ENCODE results near the gene ARHGEF17.

ARHGEF17 gene

DNA sequence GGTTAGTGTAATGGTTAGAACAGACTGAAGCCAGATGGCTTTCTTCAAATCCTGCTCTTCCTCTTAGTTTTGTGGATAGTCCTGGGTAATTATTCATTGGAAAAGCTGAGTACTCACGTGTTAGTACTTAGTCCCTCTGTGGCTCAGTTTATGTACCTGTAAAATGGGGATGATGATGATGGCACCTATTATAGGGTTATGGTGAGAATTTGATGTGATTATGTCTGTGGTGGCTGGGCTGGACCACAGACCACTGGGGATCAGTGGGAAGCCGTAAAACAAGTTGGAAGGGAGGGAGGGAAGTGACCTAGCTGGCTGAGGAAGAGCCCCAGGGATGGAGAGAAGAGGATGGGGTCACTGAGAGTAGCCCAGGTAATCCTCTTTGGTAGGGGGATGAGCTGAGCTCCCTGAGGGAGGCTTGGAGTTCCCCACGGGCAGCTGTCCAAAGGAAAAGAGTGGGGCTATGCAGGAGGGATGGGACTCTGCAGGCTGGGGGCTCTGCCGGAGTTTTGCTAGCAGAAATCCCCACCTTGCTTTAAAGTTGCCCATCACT is 19.8 kb downstream of the ARHGEF17 start:
- H3K27me3 Mint-ChIP-seq (ENCODE audit: low read depth), result no peaks in the 10 kb centered on the region

DNA sequence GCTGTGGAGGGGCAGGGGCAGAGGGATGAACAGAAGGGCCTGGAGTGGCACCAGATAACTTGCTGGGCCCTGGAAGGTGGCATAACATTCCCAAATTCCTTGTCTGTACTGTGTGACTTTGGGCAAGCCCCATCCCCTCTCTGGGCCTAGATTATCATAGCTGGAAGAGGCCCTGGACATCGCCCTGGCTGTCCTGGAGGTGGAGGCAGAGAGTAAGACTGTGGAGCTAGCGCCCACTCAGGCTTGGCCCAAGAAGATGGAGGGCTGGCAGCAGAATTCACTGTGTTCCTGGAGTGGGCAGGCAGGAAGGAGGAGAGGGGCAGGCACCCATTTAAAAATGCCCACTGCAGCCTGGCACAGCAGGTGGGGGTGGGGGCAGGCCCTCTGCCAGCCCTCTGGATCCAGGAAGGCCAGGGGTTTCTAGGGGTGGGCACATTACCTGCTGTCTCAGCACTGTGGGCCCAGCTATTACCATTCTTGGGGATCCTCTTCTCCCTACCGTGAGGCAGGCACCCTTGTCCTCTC is 22.6 kb downstream of the ARHGEF17 start:
- Mint-ChIP-seq H3K9me3 (no peaks in the 10 kb centered on the region), H3K27ac (peak overlapping the region; percentile 96 to 98 (median 96)), H3K36me3 (ENCODE audit: low read depth) (peaks cover 15% of the 10 kb centered on the region), H3K4me1 (peaks cover 95% of the 10 kb centered on the region), H3K4me3 (peak overlapping the region; percentile 33 to 58 (median 51)), H3K27me3 (ENCODE audit: low read depth) (no peaks in the 10 kb centered on the region)
- TF ChIP-seq, protein P1, sequence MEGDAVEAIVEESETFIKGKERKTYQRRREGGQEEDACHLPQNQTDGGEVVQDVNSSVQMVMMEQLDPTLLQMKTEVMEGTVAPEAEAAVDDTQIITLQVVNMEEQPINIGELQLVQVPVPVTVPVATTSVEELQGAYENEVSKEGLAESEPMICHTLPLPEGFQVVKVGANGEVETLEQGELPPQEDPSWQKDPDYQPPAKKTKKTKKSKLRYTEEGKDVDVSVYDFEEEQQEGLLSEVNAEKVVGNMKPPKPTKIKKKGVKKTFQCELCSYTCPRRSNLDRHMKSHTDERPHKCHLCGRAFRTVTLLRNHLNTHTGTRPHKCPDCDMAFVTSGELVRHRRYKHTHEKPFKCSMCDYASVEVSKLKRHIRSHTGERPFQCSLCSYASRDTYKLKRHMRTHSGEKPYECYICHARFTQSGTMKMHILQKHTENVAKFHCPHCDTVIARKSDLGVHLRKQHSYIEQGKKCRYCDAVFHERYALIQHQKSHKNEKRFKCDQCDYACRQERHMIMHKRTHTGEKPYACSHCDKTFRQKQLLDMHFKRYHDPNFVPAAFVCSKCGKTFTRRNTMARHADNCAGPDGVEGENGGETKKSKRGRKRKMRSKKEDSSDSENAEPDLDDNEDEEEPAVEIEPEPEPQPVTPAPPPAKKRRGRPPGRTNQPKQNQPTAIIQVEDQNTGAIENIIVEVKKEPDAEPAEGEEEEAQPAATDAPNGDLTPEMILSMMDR (IDR thresholded peaks at IDR 0.05; ENCODE audit: unreplicated experiment in 3 of 3), result peak; percentile 33 to 42 (median 38)

More for the DNA sequence above, 19.8 kb downstream of the ARHGEF17 start:
- TF ChIP-seq, protein P1 (IDR thresholded peaks at IDR 0.05; ENCODE audit: unreplicated experiment in 3 of 3), result no peak
- Mint-ChIP-seq H3K9me3 (no peaks in the 10 kb centered on the region), H3K27ac (peak overlapping the region; percentile 91 to 98 (median 96)), H3K4me3 (peak overlapping the region in 1 of 3 experiments; percentile 11), H3K4me1 (peaks cover 94% of the 10 kb centered on the region), H3K36me3 (ENCODE audit: low read depth) (peaks cover 22% of the 10 kb centered on the region)

DNA sequence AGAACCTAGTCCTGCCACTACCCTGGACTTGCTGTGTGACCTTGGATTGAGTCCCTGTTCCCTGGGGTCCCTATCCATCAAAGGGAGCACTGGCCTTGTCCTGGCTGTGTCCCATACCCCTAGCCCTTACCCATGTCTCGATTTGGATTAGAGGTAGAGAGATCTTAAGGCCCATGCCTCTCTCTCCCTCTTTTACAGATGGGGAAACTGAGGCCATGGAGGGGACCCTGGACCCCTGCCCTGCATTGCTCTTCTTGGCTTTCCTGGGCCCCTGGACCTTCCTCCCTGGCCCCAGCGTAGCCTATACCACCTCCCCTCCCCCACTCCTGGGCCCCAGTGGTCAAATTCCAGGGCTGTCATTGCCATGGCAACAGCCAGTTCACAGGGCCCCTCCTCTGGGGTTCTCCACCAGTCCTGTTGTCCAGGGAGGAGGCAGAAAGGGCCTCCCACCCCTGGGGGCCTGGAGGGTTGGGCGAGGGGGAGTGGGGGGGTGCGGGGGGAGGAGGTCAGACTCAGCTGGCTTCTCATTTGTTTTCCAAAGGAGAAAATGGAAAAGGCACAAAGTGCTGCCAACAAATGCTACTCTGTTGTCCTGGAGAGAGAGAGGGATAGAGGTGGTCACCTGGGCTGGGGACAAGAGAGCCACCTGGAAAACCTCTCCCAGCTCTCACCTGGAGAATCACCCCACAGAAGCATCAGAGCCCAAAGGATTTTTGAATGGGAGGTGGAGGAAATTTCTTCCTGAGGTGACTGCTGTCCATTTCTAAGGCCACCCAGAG is 23.3 kb downstream of the ARHGEF17 start:
- Mint-ChIP-seq H3K27me3 (ENCODE audit: low read depth) (no peaks in the 10 kb centered on the region), H3K36me3 (ENCODE audit: low read depth) (peaks cover 15% of the 10 kb centered on the region), H3K27ac (peak overlapping the region; percentile 96 to 98 (median 96)), H3K9me3 (no peaks in the 10 kb centered on the region), H3K4me1 (peaks cover 95% of the 10 kb centered on the region), H3K4me3 (peak overlapping the region in 1 of 3 experiments; percentile 68)
- TF ChIP-seq, protein P1 (IDR thresholded peaks at IDR 0.05; ENCODE audit: unreplicated experiment in 3 of 3), result no peak

DNA sequence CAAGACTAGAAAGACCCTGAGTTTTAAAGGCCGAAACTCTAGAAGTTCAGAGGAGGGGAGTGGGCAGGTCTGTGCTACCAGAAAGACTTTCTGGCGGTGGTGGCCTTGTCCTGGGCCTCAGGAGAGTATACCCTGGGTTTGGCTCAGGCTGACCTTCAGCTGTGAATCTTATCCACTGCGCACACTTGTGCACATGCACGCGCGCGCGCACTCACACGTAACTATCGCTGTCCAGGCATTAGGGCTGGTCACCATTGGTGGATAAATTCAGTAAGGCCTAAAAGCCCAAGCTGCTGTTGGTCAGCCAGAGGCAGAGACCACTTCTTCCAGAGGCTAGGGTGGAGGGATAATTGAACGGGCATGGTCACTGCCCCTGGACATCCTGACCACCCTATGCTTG is 25.1 kb downstream of the ARHGEF17 start:
- peak overlapping the region in 1 of 3 experiments; percentile 68 for H3K4me3 Mint-ChIP-seq
- H3K36me3 Mint-ChIP-seq (ENCODE audit: low read depth), result peaks cover 3% of the 10 kb centered on the region
- no peaks in the 10 kb centered on the region for H3K27me3 Mint-ChIP-seq (ENCODE audit: low read depth)
- no peaks in the 10 kb centered on the region for H3K9me3 Mint-ChIP-seq
- peaks cover 78% of the 10 kb centered on the region for H3K4me1 Mint-ChIP-seq
- H3K27ac Mint-ChIP-seq, result peak overlapping the region; percentile 96 to 98 (median 96)
- TF ChIP-seq, protein P1 (IDR thresholded peaks at IDR 0.05; ENCODE audit: unreplicated experiment in 3 of 3), result no peak

DNA sequence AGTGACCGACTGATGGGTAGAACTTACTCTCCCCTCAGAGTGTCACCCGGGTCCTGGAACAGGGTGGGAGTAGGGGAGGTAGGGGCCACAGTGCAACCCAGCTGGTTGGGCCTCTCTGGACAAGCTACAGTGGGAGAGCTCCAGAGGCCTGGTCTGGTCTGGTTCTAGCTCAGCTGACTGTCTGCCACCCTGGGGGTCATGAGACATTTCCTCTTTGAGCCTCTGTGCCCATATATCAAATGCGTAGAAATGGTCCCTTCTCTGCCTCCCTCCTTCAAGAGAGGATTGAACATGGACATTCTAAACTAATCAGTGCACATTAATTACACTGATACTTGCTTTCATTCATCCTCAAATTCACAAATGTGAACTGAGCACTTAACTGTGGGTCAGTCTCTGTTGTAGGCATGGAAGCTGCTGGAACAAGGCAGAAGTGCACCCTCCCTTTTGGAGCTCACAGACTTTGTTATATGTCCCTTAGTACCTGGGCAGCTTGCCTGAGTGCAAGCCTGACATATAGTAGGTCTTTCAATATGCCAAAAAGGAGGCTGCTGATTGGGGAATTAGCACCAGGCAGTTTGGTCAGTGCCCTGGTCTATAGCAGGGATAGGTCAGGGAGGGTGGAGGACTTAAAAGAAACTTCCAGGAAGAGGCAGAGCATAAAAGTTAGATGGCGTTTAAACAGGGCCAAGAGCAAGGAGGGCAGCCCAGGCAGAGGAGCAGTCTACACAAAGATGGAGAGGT is 25.7 kb downstream of the ARHGEF17 start:
- H3K4me1 Mint-ChIP-seq, result peaks cover 72% of the 10 kb centered on the region
- no peaks in the 10 kb centered on the region for H3K27me3 Mint-ChIP-seq (ENCODE audit: low read depth)
- H3K9me3 Mint-ChIP-seq, result no peaks in the 10 kb centered on the region
- peak overlapping the region; percentile 0 to 45 (median 9) for H3K4me3 Mint-ChIP-seq
- peak overlapping the region; percentile 96 to 98 (median 96) for H3K27ac Mint-ChIP-seq
- H3K36me3 Mint-ChIP-seq (ENCODE audit: low read depth), result peaks cover 3% of the 10 kb centered on the region
- TF ChIP-seq, protein P1 (IDR thresholded peaks at IDR 0.05; ENCODE audit: unreplicated experiment in 3 of 3), result no peak

Data from nephron (organoid).